ENCODE results near the gene THSD4. TPM values are rescaled to one million over a fixed set of nuclear protein-coding genes. Genes with fewer than 3 reads are reported as not detected.

The THSD4 gene
- total RNA-seq, 1 experiment from 2014 or later, result 29.3 TPM

GRCh38 chr15:71337197-71337845, 222.1 kb downstream of the THSD4 start:
- Histone ChIP-seq H4K20me1 (ENCODE audit: insufficient read depth) (no peaks in the 10 kb centered on the region), H3K4me2 (peak overlapping the region; percentile 77), H3K27ac (peak overlapping the region; percentile 97), H3F3A (ENCODE audit: insufficient read depth, low read depth) (peaks cover 24% of the 10 kb centered on the region), H3K9me2 (ENCODE audit: insufficient read depth) (no peaks in the 10 kb centered on the region), H3K4me3 (peak overlapping the region; percentile 42; the same call in 1 of the 2 replicates), H3K79me2 (ENCODE audit: low read depth) (peaks cover 18% of the 10 kb centered on the region; the same call in 1 of the 2 replicates), H2AFZ (no peak overlapping the region), H3K27me3 (ENCODE audit: insufficient read depth, low read depth) (no peaks in the 10 kb centered on the region), H3K4me1 (replicated peaks; ENCODE audit: insufficient read depth) (peaks cover 60% of the 10 kb centered on the region), H3K9me3 (ENCODE audit: insufficient read depth, low read depth) (no peaks in the 10 kb centered on the region), H3K36me3 (ENCODE audit: low read depth) (peaks cover 3% of the 10 kb centered on the region; the same call in 1 of the 2 replicates)
- POLR2A ChIA-PET (ENCODE audit: unreplicated experiment), result interaction anchor here (0.6 to 1.3 kb wide), 5 partner anchors 11 to 1139 kb away, joined by 3 to 10 read pairs (median 4); no protein-coding TSS in a partner anchor
- intact Hi-C loops (cut with micrococcal nuclease; ENCODE audit: unreplicated experiment), result loop anchor here (1.0 to 5.0 kb wide), 6 partner anchors 11 to 326 kb away; partner anchors contain the start of gene THSD4
- CTCF ChIA-PET, result interaction anchor here (0.5 to 0.6 kb wide), 2 partner anchors 209 to 223 kb away, joined by 3 to 10 read pairs; no protein-coding TSS in a partner anchor
- TF ChIP-seq EZH2 (IDR thresholded peaks at IDR 0.05; ENCODE audit: low read depth) (no peak), CTCF (conservative IDR thresholded peaks at IDR 0.05) (no peak)
- no TSS peak for BruUV-seq (replicated peaks)
- peak; percentile 80 to 97 for DNase-seq

GRCh38 chr15:71338265-71338664, 223.0 kb downstream of the THSD4 start:
- Histone ChIP-seq H3F3A (ENCODE audit: insufficient read depth, low read depth) (peaks cover 24% of the 10 kb centered on the region), H3K9me2 (ENCODE audit: insufficient read depth) (no peaks in the 10 kb centered on the region), H3K9me3 (ENCODE audit: insufficient read depth, low read depth) (no peaks in the 10 kb centered on the region), H3K36me3 (ENCODE audit: low read depth) (peaks cover 3% of the 10 kb centered on the region; the same call in 1 of the 2 replicates), H4K20me1 (ENCODE audit: insufficient read depth) (no peaks in the 10 kb centered on the region), H3K4me2 (peak overlapping the region; percentile 77), H3K79me2 (ENCODE audit: low read depth) (peaks cover 18% of the 10 kb centered on the region; the same call in 1 of the 2 replicates), H3K4me1 (replicated peaks; ENCODE audit: insufficient read depth) (peaks cover 57% of the 10 kb centered on the region), H3K4me3 (peak overlapping the region; percentile 42; the same call in 1 of the 2 replicates), H3K27me3 (ENCODE audit: insufficient read depth, low read depth) (no peaks in the 10 kb centered on the region), H3K27ac (peak overlapping the region; percentile 97), H2AFZ (no peak overlapping the region)
- intact Hi-C loops (cut with micrococcal nuclease; ENCODE audit: unreplicated experiment), result loop anchor here (5.0 kb wide), 2 partner anchors 61 to 221 kb away; partner anchors contain the start of gene THSD4
- ChIA-PET POLR2A (ENCODE audit: unreplicated experiment) (interaction anchor here (0.7 kb wide), 1 partner anchor 1153 kb away, joined by 4 read pairs; no protein-coding TSS in a partner anchor), CTCF (no interaction called here)
- no peak for DNase-seq
- no peak for TF ChIP-seq EZH2 (IDR thresholded peaks at IDR 0.05; ENCODE audit: low read depth)
- BruUV-seq (replicated peaks), result no TSS peak

- peak overlapping the region; percentile 77; the same call in 1 of the 2 replicates for H3K4me2 ChIP-seq
- H4K20me1 ChIP-seq (ENCODE audit: insufficient read depth), result no peaks in the 10 kb centered on the region
- no peak overlapping the region for H2AFZ ChIP-seq
- no peaks in the 10 kb centered on the region for H3K9me3 ChIP-seq (ENCODE audit: insufficient read depth, low read depth)
- H3K27ac ChIP-seq, result peak overlapping the region; percentile 97
- TF ChIP-seq CTCF (conservative IDR thresholded peaks at IDR 0.05), result no peak
- TF ChIP-seq EZH2 (IDR thresholded peaks at IDR 0.05; ENCODE audit: low read depth), result no peak
- H3K4me3 ChIP-seq, result no peak overlapping the region
- peaks cover 50% of the 10 kb centered on the region for H3K4me1 ChIP-seq (replicated peaks; ENCODE audit: insufficient read depth)
- ChIA-PET POLR2A (ENCODE audit: unreplicated experiment) (no interaction called here), CTCF (no interaction called here)
- H3K27me3 ChIP-seq (ENCODE audit: insufficient read depth, low read depth), result no peaks in the 10 kb centered on the region
- peaks cover 3% of the 10 kb centered on the region; the same call in 1 of the 2 replicates for H3K36me3 ChIP-seq (ENCODE audit: low read depth)
- H3K79me2 ChIP-seq (ENCODE audit: low read depth), result peaks cover 18% of the 10 kb centered on the region; the same call in 1 of the 2 replicates
- intact Hi-C loops (cut with micrococcal nuclease; ENCODE audit: unreplicated experiment), result loop anchor here (5.0 kb wide), 2 partner anchors 62 to 222 kb away; partner anchors contain the start of gene THSD4
- no peak for DNase-seq
- H3F3A ChIP-seq (ENCODE audit: insufficient read depth, low read depth), result peaks cover 24% of the 10 kb centered on the region
- no TSS peak for BruUV-seq (replicated peaks)
- no peaks in the 10 kb centered on the region for H3K9me2 ChIP-seq (ENCODE audit: insufficient read depth)
Observed at GRCh38 chr15:71338827-71339542, 223.7 kb downstream of the THSD4 start.
